Measurements from ENCODE around the gene LRRC14B. TPM values are rescaled to one million over a fixed set of nuclear protein-coding genes. Genes with fewer than 3 reads are reported as not detected.

Gene LRRC14B
- total RNA-seq, 1 donor from 2014 or later, result not detected

DNA sequence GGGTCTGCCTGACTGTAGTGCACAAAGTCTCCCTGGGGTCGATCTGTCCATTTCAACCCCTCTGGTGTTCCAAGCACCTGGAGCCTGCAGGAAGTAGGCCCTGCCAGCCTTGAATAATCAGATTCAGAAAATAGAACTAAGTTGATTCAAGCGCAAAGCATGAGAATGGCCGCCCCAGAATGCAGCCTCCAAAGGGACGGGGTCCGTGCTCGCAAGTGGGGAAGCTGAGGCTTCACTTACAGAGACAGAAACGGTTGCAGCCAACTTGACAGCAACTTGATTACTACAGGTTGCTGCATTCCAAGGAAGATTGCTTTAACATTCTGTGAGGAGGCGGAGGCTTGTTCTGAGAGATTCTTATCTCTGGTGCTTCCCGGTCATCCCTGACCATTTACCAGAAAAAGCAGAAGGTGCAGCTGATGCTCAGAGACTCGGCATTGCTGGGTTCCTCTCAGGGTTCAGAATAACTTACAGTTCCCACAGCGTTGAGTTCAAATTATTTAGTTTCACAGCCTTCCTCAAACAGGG is 14.9 kb upstream of the LRRC14B start:
- no peaks in the 10 kb centered on the region for H3K9me3 Mint-ChIP-seq (ENCODE audit: low read depth)

DNA sequence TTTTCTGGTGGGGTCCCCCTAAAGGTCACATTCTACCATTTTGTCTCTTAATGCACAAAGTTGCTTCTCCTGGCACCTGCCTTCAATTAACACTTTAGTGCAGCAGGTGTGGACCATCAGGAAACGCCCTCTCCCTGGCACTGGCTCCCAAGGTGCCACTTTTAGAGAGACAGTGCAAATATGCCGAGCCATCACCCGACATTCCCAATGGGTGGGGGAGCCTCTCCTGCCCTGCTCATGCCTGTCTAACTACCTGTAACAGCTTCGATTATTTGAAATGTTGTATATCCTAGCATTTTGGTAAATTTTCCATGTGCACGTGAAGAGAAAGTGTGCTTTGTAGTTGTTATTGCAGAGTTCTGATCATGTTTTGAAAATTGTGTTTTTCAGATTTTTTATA is 13.2 kb upstream of the LRRC14B start:
- no peak for DNase-seq (ENCODE audit: low spot score)
- Mint-ChIP-seq H3K36me3 (ENCODE audit: low read depth) (peaks cover 1% of the 10 kb centered on the region), H3K9me3 (ENCODE audit: low read depth) (no peaks in the 10 kb centered on the region), H3K4me3 (ENCODE audit: unreplicated experiment) (no peak overlapping the region), H3K4me1 (ENCODE audit: low read depth) (no peaks in the 10 kb centered on the region), H3K27ac (ENCODE audit: unreplicated experiment) (no peak overlapping the region), H3K27me3 (ENCODE audit: low read depth) (peaks cover 16% of the 10 kb centered on the region)
- TF ChIP-seq, protein P1, sequence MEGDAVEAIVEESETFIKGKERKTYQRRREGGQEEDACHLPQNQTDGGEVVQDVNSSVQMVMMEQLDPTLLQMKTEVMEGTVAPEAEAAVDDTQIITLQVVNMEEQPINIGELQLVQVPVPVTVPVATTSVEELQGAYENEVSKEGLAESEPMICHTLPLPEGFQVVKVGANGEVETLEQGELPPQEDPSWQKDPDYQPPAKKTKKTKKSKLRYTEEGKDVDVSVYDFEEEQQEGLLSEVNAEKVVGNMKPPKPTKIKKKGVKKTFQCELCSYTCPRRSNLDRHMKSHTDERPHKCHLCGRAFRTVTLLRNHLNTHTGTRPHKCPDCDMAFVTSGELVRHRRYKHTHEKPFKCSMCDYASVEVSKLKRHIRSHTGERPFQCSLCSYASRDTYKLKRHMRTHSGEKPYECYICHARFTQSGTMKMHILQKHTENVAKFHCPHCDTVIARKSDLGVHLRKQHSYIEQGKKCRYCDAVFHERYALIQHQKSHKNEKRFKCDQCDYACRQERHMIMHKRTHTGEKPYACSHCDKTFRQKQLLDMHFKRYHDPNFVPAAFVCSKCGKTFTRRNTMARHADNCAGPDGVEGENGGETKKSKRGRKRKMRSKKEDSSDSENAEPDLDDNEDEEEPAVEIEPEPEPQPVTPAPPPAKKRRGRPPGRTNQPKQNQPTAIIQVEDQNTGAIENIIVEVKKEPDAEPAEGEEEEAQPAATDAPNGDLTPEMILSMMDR (IDR thresholded peaks at IDR 0.05), result no peak

More for the DNA sequence above, 14.9 kb upstream of the LRRC14B start:
- Mint-ChIP-seq H3K4me1 (ENCODE audit: low read depth) (no peaks in the 10 kb centered on the region), H3K4me3 (ENCODE audit: unreplicated experiment) (no peak overlapping the region), H3K36me3 (ENCODE audit: low read depth) (peaks cover 1% of the 10 kb centered on the region), H3K27ac (ENCODE audit: unreplicated experiment) (no peak overlapping the region), H3K27me3 (ENCODE audit: low read depth) (peaks cover 16% of the 10 kb centered on the region)
- peak; percentile 38 for DNase-seq (ENCODE audit: low spot score)
- TF ChIP-seq, protein P1 (IDR thresholded peaks at IDR 0.05), result no peak

DNA sequence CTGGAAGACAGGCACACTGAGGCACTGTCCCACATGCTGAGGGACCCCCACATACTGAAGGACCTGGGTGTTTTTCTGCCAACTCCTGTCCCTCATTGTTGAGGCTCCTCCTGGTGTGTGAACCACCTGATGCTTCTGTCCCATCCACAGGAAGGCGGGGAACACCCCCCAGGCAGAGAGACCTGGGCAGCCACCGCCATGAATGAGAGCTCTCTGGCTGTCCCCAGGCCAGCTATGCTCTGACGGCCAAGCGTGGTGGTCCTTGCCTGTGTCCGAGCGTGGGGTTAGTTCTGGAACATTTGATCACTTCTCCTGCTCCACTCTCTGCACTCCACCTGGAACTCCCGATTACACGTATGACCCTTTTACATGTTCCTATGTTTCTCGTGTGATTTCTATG is 11.9 kb upstream of the LRRC14B start:
- Mint-ChIP-seq H3K27me3 (ENCODE audit: low read depth) (peaks cover 10% of the 10 kb centered on the region), H3K4me1 (ENCODE audit: low read depth) (peaks cover 4% of the 10 kb centered on the region), H3K9me3 (ENCODE audit: low read depth) (no peaks in the 10 kb centered on the region), H3K4me3 (ENCODE audit: unreplicated experiment) (no peak overlapping the region), H3K36me3 (ENCODE audit: low read depth) (peaks cover under 1% of the 10 kb centered on the region), H3K27ac (ENCODE audit: unreplicated experiment) (no peak overlapping the region)
- peak; percentile 66 for DNase-seq (ENCODE audit: low spot score)
- TF ChIP-seq, protein P1 (IDR thresholded peaks at IDR 0.05), result no peak

DNA sequence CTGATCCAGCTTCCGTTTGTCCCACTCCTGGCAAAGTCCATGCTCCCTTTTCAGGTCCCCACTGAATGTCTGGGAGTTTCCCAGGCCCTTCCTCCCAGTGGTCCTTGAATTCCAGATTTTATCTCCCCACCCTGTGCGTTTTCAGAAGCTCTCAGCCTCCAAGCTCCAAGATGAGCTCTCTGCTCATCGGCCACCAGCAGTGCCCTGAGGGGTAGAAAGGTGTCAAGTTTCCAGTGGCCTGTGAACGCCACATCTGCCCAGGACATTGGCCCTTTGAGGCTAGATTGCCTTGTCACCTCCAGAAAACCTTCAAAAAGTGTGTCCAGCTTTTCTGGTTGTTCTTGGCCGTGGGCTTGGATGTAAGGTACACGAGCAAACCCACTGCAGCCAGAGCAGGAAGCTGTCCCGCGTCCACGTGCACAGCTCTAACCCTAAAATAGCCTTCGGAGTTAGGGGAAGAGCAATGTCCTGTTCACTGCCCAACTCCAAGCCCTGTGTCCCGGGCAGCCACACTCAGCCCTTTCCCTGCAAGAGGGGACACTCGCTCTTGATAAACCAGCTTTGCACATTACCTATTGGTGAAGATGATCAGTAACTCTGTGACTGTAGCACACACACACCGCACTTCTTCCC is 10.9 kb upstream of the LRRC14B start:
- TF ChIP-seq, protein P1 (IDR thresholded peaks at IDR 0.05), result no peak
- no peak overlapping the region for H3K4me3 Mint-ChIP-seq (ENCODE audit: unreplicated experiment)
- H3K36me3 Mint-ChIP-seq (ENCODE audit: low read depth), result no peaks in the 10 kb centered on the region
- H3K27ac Mint-ChIP-seq (ENCODE audit: unreplicated experiment), result no peak overlapping the region
- peaks cover 6% of the 10 kb centered on the region for H3K4me1 Mint-ChIP-seq (ENCODE audit: low read depth)
- H3K9me3 Mint-ChIP-seq (ENCODE audit: low read depth), result no peaks in the 10 kb centered on the region
- DNase-seq (ENCODE audit: low spot score), result peak; percentile 28
- H3K27me3 Mint-ChIP-seq (ENCODE audit: low read depth), result peaks cover 10% of the 10 kb centered on the region

DNA sequence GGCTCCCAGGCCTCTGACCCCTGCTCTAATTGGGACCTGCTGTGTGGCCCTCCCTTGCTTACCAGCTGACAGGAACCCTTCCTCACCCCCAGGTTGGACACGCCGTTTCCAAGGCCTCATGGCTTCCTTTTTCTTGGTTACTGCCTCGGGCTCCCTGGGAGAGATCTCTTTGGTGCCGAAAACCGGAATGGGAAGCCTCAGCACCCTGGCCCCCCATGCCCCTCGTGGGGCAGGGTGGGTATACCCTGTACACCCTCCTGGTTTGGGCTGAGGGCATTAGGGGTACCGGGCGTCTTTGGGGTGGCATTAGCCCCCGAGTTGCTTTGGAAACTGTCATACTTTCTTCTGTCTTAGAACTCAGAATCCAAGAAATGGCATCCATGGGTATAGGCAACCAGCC is 10.1 kb upstream of the LRRC14B start:
- no peaks in the 10 kb centered on the region for H3K9me3 Mint-ChIP-seq (ENCODE audit: low read depth)
- H3K4me1 Mint-ChIP-seq (ENCODE audit: low read depth), result peaks cover 6% of the 10 kb centered on the region
- H3K27me3 Mint-ChIP-seq (ENCODE audit: low read depth), result peaks cover 10% of the 10 kb centered on the region
- DNase-seq (ENCODE audit: low spot score), result peak; percentile 56
- H3K27ac Mint-ChIP-seq (ENCODE audit: unreplicated experiment), result no peak overlapping the region
- no peaks in the 10 kb centered on the region for H3K36me3 Mint-ChIP-seq (ENCODE audit: low read depth)
- H3K4me3 Mint-ChIP-seq (ENCODE audit: unreplicated experiment), result no peak overlapping the region
- TF ChIP-seq, protein P1 (IDR thresholded peaks at IDR 0.05), result no peak
